A549 (cell line): ENCODE data around the gene CATSPER4.

Experiments used
- CTCF ChIP-seq: fragments of >200 bp; sonication (Bioruptor Twin); formaldehyde crosslinking; IDR thresholded peaks from 3 replicates; pipeline ENCODE4 v1.5.1; 2016
- HOXB13 ChIP-seq: fragments of 250-450 bp; sonication (Bioruptor Pico); IDR thresholded peaks from 2 replicates; pipeline ENCODE4 v1.5.0; 2020; ENCODE audit warnings: low read depth, mild to moderate bottlenecking, moderate library complexity
- POLR2A ChIP-seq: IDR thresholded peaks from 2 replicates; pipeline ENCODE4 v1.6.1; 2012; ENCODE audit warnings: mild to moderate bottlenecking, low read length

- TF ChIP-seq HOXB13 (no peak), CTCF (no peak), POLR2A (no peak)
Measured at GRCh38 chr1:26215246-26215645, 24.8 kb downstream of the CATSPER4 start.
